ENCODE measurements around the gene OPN3.

Gene OPN3

DNA sequence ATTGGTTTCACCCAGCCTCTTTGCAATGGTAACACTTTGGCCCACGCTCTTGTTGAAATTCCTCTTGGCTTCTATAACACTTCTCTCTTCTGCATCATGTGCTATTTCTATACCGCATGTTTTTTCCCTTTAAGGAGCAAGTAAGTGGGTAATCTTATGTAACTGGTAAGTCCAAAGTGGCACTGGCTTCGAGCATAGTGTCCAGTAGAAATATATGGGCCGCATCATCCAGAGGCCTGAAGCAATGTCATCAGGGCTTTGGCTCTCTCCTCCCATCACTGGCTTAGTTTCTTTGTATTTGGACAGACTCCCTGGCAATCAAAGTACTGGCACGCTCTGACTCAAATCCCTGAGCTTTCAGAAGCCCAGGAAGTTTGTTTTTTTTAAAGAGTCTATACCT is 17.5 kb downstream of the OPN3 start:
- no peak for DNase-seq (ENCODE audit: low spot score)
- no peak for FAIRE-seq

DNA sequence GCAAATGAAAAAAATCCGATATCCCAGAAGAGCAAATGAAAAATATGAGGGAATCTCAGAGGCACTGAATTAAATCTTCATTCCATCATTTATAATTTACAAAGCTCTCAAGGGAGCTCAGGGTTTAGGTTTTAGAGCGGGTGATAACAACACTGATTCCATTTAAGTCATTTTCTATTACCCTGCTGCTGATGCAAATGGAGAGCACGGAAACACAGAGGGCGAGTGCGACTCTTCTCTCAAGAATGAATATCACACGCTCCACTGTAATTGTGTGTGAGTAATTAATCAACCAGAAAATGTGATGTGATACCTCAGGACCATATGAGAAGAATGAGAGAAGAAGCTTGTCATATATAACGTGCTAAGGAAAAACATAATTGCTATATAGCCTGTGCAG is 22.7 kb downstream of the OPN3 start:
- no peak for DNase-seq (ENCODE audit: low spot score)
- no peak for FAIRE-seq

DNA sequence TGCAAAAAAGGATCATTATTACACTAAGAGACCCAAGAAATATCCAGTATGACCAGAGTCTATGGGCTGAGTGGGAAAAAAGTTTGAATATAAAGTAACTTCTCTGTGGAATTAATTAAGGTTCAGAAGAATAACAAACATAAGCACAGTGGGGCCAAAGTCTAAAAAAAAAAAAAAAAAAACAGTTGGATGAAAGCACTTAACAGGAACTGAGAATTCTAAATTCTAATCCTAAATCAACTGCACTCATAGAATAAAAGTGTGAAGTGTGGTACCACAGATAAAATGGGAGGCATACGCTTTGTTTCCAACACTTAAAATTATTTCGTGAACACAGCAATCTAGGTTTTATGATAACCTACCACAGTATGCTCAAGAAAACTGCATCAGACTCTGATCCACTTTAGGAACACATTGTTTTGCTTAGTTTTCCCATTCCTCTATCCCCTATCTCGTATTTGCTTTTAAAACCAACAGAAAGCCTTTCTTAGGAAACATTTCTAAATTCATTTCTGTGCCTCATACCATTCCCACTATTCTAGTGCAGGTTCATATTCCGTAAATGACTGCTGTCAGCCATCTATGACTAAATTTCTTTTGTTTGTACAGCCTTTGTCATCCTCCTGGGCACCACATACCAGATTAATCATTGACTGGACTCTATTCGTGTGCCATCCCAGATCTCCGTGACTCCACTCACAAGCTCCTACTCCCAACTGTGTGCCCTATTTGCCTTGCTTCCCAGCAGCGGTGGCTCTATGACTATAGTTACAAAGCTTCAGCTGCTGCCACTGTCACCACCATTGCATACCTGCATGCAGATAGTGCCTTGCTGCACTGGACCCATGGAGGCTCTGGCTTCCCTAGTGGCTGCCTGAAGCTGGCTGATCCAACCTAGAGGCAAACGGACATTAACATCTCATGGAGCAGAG is 24.9 kb downstream of the OPN3 start:
- DNase-seq (ENCODE audit: low spot score) (no peak), FAIRE-seq (no peak)

DNA sequence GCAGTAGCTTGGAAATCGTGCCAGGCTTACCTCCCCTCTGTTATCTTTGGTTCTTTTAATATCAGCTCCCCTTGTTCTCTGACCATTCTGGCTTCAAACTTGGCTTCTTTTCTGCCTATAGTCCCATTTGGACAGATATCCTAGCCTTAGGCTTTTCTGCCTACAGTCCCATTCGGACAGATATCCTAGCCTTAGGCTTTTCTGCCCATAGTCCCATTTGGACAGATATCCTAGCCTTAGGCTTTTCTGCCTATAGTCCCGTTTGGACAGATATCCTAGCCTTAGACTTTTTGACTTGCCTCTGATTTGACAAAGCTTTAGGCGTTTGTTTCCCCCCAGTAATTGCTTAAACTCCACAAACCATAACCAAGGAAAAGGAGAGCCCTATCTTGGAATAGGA is 25.6 kb downstream of the OPN3 start:
- DNase-seq (ENCODE audit: low spot score) (no peak), FAIRE-seq (no peak)

DNA sequence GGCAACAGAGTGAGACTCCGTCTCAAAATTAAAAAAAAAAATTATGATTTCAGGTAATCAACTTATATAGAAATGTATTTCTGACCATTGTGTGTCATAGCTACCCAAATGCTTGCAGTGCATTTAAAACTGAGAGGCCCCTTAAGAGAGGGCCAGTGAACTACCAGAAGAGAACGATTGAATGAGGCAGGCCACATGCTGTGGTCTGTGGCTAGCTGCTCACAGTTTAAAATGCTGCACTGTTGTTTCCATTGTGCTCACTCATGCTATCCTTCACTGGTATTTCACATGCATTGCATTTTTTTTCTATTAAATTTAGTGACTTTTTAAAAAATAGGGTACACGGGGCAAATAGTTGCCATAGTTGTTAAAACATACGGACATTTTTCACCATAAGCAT is 26.0 kb downstream of the OPN3 start:
- no peak for DNase-seq (ENCODE audit: low spot score)
- FAIRE-seq: no peak

DNA sequence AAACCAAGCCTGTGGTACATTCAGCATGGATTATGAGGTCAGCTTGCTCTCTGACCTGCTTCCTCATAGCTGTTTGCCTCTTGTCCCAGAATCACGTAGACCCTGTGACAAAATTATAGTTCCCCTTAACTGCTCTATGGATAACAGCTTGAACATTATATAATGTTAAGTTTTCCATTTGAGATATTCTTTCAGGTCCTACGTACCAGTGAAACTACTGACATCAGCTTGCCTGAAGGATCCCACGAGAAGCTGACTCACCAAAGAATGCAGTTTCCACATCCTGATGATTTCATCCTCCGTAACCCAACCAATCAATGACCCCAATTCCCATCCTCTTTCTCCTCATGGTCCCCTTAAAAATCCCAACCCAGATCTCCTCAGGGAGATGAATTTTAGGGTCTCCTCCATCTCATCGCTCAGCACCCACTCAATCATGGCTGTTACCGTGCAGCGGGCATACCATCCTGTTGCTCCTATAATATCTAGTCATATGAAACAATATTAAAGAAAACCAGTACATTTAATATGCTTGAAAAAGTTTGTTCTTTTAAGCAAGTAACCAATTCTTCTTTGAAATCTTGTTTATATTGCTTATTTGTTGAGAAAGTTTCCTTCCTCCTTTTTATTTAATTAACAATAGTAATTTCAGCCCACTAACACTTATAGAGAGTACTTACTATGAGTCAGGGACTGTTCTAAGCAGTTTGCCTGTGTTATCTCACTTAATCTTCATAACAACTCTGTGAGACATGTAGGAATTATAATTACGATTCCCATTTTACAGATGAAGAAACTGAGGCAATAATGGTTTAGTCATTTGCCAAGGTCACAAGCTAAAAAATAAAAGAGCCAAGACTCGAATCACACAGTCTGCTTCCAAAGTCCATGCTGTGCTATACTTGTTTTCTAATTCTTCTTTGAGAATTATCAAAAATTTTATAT is 27.4 kb downstream of the OPN3 start:
- peak; percentile 41 for DNase-seq (ENCODE audit: low spot score)
- FAIRE-seq: no peak

DNA sequence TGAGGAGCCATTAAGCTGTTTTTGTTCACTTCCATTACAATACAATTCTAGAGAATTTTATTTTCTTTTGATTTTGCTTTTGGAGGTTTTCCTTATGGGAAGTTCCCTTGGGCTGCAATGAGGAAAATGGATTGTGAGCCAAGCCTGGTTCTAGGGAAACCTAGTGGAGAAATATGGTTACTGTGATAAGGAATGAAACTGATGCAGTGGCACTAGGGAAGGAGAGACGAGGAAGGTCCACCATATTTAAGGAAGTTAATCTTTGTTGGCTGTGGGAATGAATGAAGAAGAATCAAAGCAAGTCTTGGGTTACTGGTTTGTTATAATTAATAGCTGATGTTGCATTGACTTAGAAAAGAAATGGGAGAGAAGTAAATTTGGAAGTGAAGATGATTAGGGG is 28.4 kb downstream of the OPN3 start:
- FAIRE-seq (no peak), DNase-seq (ENCODE audit: low spot score) (no peak)

DNA sequence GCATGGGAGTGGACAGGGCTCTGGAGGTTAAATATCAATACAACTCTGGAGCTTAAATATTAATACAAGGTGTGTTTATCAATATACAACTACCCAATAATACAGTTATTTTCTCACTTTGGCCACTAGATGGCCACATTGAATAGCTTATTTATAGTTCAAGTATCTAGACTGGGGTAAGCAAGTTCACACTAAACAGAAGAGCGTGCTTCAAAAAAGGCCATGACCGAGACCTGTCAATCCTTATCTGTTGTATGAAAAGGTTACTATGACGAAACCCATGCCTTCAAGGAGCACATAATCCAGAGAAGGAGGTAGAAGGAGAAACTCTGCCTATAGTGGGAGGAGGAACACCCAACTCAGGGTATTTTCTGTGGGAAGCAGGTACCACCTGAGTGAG is 29.1 kb downstream of the OPN3 start:
- DNase-seq (ENCODE audit: low spot score): no peak
- FAIRE-seq: no peak

DNA sequence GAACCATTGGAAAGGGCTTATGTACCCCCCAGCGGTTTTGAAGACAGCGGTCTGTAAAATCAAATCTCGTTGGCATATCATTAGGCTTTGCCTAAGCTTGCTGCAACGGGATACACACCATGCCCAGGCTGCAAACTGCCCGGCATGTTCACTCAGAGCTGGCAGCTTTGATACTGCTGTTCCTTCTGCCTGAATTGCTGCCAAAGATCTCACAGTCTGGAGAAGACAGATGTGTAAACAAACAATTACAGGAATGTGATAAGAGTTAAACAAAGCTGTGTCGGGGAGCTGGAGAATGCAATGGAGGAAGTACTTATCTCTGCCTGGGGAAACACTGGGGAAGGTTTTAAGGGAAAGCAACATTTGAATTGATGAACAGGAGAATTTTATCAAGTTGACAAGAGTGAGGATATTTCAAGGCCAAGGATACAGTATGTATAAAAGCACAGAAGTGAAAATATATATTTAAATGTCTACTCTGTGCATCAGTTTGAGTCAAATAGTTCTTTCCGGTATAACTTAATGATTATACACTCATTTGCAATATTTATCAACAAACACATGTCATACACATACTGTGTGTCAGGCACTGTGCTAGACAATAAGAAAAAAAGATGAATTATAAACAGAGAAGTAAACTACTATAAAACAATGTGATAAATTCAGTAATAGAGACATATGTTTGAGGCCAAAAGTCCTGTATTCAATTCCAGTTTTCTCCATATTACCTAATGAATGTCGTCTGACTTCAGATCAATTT is 29.9 kb downstream of the OPN3 start:
- FAIRE-seq: no peak
- no peak for DNase-seq (ENCODE audit: low spot score)

DNA sequence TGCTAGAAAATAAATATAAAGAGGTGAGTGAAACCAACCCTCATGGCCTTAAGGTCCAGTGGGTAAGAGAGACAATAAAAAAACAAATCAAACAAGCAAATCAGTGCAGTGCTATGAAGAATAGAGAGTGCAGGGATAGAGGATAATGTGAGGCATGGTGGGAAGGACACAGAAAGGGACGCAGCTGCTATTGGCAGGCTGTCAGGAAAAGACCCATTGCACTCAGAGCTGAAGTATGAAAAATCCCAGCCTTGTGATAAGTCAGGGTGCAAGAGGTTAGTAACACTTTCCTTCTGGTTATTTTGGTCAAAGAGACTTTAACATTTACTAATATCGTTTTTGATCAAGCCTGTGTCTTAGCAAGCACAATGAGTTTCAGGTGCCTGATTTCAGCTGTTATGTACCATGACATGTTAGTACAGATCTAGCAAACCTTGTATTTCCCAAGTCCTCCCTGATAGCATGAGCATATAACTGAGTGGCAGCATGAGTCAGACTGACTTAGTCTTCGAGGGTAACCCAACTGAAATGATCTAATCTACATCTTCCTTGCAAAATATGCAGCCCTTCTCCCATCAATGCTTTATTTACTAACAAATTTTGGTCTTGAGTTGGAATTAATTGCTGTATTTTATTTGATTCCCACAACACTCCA is 31.7 kb downstream of the OPN3 start:
- FAIRE-seq (no peak), DNase-seq (ENCODE audit: low spot score) (no peak)

DNA sequence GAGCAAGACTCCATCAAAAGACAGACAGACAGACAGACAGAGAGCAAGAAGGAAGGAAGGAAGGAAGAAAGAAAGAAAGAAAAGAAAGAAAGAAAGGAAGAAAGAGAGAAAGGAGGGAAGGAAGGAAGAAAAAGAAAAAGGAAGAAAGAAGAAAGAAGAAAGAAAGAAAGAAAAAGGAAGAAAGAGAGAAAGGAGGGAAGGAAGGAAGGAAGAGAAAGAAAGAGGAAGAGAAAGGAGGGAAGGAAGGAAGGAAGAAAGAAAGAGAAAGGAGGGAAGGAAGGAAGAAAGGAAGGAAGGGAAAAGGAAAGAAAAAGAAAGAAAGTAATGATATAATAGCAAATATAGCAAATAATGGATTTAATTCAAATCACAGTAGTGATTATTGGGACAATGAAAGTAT is 32.7 kb downstream of the OPN3 start:
- DNase-seq (ENCODE audit: low spot score) (no peak), FAIRE-seq (no peak)

DNA sequence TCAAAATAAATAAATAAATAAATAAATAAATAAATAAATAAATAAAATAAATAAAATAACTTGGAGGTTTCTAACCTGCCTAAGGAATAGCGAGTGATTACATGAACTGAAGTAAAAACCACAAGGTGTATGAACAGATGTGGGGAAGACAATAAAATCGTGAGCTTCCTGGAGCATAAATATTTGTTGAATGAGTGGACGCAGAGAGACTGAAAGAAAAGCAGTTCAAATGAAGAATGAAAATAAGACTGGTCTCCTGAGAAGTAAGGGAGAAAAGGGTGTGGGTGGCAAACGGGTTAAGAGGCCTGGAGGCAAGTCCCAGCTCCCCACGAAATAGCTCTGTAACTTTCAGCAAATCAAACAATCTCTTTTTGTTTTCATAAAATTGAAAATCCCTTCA is 33.6 kb downstream of the OPN3 start:
- DNase-seq (ENCODE audit: low spot score): peak; percentile 63
- no peak for FAIRE-seq

DNA sequence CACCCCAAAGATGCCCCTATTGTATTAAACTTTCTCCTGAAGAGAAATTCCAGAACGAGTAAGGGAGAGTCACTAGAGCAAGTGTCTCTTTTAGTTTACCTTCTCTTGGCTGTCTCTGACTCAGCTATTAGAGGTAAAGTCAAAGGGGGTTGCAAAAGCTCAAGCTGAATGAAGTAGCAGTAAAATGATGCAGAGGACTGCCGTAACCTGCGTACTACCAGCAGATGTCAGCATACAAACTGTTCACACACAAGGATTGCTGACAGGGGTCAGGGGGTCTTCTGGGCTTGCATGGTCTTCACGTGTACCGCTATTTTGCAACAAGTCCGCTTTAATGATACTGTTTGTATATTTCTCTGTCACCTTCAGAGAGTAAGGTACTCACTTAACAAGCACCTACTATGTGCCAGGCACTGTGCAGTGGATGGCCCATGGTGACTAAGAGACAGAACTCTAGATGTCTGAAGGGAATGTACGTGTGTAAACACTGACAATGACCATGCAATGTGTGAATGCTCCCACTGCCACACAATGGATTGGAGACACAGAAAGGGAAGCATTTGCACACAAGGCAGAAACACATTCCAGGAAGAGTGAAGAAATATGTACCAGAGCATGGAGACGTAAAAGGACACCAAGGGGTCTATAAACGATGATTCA is 34.9 kb downstream of the OPN3 start:
- DNase-seq (ENCODE audit: low spot score): no peak
- no peak for FAIRE-seq

DNA sequence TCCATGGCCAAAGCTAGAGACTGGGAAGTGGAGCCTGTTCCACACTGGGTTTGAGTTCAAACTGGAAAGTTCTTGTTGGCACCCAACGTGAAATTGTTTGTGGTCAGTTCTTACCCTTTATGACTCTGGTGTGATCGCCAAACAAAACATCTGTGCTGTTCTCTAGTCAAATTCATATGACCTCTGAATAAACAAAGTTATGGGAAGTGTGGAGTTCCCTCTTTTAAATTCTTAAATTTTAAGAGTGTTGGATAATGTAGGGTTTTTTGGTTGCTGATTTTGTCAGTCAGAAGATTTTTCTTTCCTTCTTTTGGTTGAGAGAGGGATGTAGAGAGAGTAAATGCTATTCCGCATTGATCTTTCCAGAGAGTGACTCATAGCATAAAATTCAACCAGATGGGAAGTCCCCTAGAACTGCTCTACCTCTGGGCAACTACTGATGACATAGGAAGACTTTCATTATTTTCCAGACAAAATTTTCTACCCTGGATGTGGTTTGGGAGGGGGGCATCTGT is 36.4 kb downstream of the OPN3 start:
- DNase-seq (ENCODE audit: low spot score): no peak
- no peak for FAIRE-seq

DNA sequence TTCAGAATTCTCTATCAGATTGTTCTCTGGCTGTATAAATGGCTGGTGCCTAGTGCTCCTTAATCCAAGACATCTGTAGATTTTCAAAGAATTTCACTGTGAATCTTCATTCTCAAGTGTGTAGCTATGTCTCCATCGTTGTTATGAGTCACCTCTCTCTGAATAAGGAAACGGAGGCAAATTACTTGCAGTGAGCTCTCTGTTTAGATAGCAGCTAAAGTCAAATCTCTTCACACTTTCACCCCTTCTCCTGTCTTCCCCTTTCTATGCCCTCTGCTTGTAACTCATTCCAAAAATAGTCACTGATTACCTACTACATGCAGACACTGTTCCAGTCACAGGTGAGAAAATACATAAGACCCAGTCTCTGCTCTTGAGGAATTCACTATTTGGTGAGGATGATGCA is 39.7 kb downstream of the OPN3 start:
- DNase-seq (ENCODE audit: low spot score): no peak

DNA sequence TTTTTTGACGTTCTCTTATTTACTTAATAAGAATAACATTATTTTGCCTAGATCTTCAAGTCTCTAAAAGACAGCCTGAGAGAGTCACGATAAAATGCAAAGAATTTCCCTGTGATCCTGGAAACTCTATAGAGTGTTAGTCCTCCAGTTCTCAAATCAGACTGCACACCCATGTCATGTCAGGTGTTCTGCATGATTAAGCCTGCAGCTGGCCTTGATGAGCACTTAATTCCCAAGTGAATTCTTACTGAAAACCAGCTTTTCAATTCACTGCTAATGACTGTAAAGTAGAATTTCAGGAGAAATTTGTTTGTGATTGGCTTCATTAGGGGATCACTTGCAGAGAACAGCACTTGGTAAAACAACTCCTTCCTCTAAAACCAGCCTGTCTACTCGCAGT is 41.9 kb downstream of the OPN3 start:
- FAIRE-seq (no peak), DNase-seq (ENCODE audit: low spot score) (no peak)

More for the DNA sequence above, 39.7 kb downstream of the OPN3 start:
- no peak for FAIRE-seq

DNA sequence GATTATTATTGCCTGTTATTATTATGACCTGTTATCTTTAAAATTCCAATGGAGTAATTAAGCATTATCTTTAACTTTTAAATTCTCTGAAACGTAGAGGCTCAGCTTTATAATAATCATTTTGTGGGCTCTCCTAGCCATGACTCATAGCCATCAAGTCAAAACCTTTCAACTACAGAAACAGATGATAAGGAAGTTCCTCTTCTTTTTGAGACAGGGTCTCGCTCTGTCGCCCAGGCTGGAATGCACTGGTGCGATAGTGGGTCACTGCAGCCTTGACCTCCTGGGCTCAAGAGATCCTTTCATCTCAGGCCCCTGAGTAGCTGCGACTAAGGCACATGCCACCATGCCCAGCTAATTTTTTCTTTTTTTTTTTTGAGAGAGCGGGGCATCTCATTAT is 43.5 kb downstream of the OPN3 start:
- DNase-seq (ENCODE audit: low spot score) (no peak), FAIRE-seq (no peak)

DNA sequence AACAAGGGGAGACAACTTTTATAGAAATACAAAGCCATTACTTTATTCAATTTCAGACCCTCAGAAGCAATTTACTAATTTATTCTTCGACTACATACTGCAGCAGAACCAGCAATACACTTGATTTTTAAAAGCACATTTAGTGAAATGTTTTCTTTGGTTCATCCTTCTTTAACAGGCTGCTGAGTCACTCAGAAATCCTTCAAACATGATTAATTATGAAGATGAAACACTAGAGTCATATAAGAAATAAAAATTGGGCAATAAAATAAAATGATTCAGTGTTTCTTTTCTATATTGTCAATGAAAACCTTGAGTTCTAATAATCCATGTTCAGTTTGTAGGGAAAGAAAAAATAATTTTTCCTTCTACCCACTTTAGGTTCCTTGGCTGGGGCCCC is 47.0 kb downstream of the OPN3 start:
- FAIRE-seq (no peak), DNase-seq (ENCODE audit: low spot score) (no peak)

DNA sequence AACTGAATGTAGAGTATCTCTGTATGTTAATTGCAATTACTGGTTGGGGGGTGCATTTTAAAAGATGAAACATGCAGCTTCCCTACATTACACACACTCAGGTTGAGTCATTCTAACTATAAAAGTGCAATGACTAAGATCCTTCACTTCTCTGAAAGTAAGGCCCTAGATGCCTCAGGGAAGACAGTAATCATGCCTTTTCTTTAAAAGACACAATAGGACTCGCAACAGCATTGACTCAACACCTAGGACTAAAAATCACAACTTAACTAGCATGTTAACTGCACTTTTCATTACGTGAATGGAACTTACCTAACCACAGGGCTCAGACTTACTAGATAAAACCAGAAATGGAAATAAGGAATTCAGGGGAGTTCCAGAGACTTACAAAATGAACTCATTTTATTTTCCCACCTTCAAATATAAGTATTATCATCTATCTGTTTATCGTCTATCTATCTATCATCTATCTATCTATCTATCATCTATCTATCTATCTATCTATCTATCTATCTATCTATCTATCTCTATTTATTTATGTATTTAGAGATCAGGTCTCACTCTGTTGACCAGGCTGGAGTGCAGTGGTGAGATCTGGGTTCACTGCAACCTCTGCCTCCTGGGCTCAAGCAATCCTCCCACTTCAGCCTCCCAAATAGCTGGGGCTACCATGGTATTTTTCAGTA is 47.8 kb downstream of the OPN3 start:
- DNase-seq (ENCODE audit: low spot score) (peak; percentile 52), FAIRE-seq (peak; percentile 37)

DNA sequence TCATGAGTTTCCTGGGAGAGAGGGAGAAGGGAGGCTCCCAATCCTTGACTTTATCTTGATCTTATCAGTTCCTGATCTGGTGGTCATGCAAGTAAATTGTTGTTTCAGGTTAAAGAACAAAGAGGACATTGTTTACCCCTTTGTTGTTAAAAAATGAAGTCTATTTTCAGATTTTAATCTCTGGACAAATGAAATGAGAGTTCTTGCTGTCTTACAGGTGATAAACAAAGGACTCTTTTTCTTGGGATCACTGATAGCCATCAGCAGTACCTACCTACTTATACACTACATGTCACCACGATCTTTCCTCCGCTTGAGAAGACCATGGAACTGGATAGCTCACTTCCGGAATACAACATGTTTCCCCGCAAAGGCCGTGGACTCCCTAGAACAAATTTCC is 48.4 kb downstream of the OPN3 start:
- FAIRE-seq: no peak

More for the DNA sequence above, 48.4 kb downstream of the OPN3 start:
- no peak for DNase-seq (ENCODE audit: low spot score)

All from urothelium cell line (cell line).